Astrocyte (in vitro differentiated cells and primary cell): Measurements from ENCODE around the gene JUP. TPM values are rescaled to one million over a fixed set of nuclear protein-coding genes. Genes with fewer than 3 reads are reported as not detected.

Experiments
- DNase-seq: peaks from one replicate; pipeline ENCODE4 v3.0.0-alpha.2; 2010; ENCODE audit warnings: low read depth
- FAIRE-seq: peaks from 2 replicates; lab custom pipeline; 2011; peaks lifted over from hg19 to GRCh38; lab: Jason Lieb, UNC
- H2AFZ ChIP-seq: 2 replicates; pipeline ENCODE4 v1.6.0; 2012; ENCODE audit warnings: low read depth, low read length, inconsistent platforms
- H3K27ac ChIP-seq: 2 replicates; pipeline ENCODE4 v1.5.1; 2011; ENCODE audit warnings: low read depth, low read length, inconsistent platforms
- H3K27me3 ChIP-seq: 2 replicates; pipeline ENCODE4 v1.6.0; 2011; ENCODE audit warnings: low read length, inconsistent platforms; ENCODE audit not compliant: insufficient read depth
- H3K36me3 ChIP-seq: 2 replicates; pipeline ENCODE4 v1.5.1; 2011; ENCODE audit warnings: low read length, inconsistent platforms; ENCODE audit not compliant: insufficient read depth
- H3K4me1 ChIP-seq: 2 replicates; pipeline ENCODE4 v1.5.1; 2011; ENCODE audit warnings: low read length, inconsistent platforms; ENCODE audit not compliant: insufficient read depth
- H3K4me2 ChIP-seq: 2 replicates; pipeline ENCODE4 v1.6.0; 2012; ENCODE audit warnings: low read length, inconsistent platforms
- H3K4me3 ChIP-seq: 2 replicates; pipeline ENCODE4 v1.5.1; 2011; ENCODE audit warnings: low read depth, mild to moderate bottlenecking, low read length, inconsistent platforms; ENCODE audit not compliant: insufficient read depth
- H3K79me2 ChIP-seq: 2 replicates; pipeline ENCODE4 v1.6.0; 2012; ENCODE audit warnings: mild to moderate bottlenecking, low read length, inconsistent platforms; ENCODE audit not compliant: insufficient read depth
- H3K9ac ChIP-seq: 2 replicates; pipeline ENCODE4 v1.6.0; 2012; ENCODE audit warnings: mild to moderate bottlenecking, low read length, inconsistent platforms
- H3K9me3 ChIP-seq: 2 replicates; pipeline ENCODE4 v1.5.1; 2012; ENCODE audit warnings: low read depth, mild to moderate bottlenecking, low read length, inconsistent platforms; ENCODE audit not compliant: insufficient read depth
- H4K20me1 ChIP-seq: 2 replicates; pipeline ENCODE4 v1.6.0; 2012; ENCODE audit warnings: low read length, inconsistent platforms; ENCODE audit not compliant: insufficient read depth
- H3K27ac Mint-ChIP-seq: one replicate; pipeline ENCODE4 v1.8.0; 2021; ENCODE audit warnings: mild to moderate bottlenecking, mixed read lengths; ENCODE audit not compliant: unreplicated experiment
- H3K27me3 Mint-ChIP-seq: one replicate; pipeline ENCODE4 v1.8.0; 2021; ENCODE audit warnings: low read depth, mixed read lengths; ENCODE audit not compliant: unreplicated experiment
- H3K36me3 Mint-ChIP-seq: one replicate; pipeline ENCODE4 v1.8.0; 2021; ENCODE audit warnings: low read depth, mixed read lengths; ENCODE audit not compliant: unreplicated experiment
- H3K4me1 Mint-ChIP-seq: one replicate; pipeline ENCODE4 v1.8.0; 2021; ENCODE audit warnings: low read depth, mixed read lengths; ENCODE audit not compliant: unreplicated experiment
- H3K4me3 Mint-ChIP-seq: one replicate; pipeline ENCODE4 v1.8.0; 2021; ENCODE audit warnings: mild to moderate bottlenecking, moderate library complexity, mixed read lengths; ENCODE audit not compliant: unreplicated experiment
- H3K9me3 Mint-ChIP-seq: one replicate; pipeline ENCODE4 v1.8.0; 2021; ENCODE audit warnings: mild to moderate bottlenecking, mixed read lengths; ENCODE audit not compliant: unreplicated experiment
- EZH2 ChIP-seq: IDR thresholded peaks from 2 replicates; pipeline ENCODE4 v1.6.1; 2012; ENCODE audit warnings: mild to moderate bottlenecking, low read length, inconsistent platforms; ENCODE audit not compliant: insufficient read depth
- total RNA-seq: library from RNA; stranded (reverse); gene quantifications from 2 replicates; pipeline ENCODE4 v1.2.1, GENCODE V29; 2021
- TF ChIP-seq, protein P1 (sequence below): IDR thresholded peaks from 2 replicates; pipeline ENCODE4 v1.5.1; 2011; ENCODE audit warnings: low read depth, mild to moderate bottlenecking, inconsistent platforms, low read length, moderate library complexity; ENCODE audit not compliant: insufficient read depth

JUP gene
- total RNA-seq, 1 donor from 2014 or later, result 236 TPM

DNA sequence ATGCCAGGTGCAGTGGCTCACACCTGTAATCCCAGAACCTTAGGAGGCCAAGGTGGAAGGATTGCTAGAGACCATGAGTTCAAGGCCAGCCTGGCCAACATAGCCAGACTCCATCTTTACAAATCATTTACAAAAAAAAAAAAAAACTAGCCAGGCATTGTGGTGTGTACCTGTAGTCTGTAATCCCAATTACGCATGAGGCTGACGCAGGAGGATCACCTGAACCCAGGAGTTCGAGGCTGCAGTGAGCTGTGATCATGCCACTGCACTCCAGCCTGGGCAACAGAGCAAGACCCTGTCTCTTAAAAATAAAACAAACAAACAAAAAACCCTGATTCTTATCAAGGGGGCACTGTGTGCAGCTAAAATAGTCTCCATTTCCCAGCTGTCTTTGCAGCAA, 35.2 kb downstream of the JUP start:
- DNase-seq (no peak), FAIRE-seq (no peak)
- no peaks in the 10 kb centered on the region for H4K20me1 ChIP-seq
- H2AFZ ChIP-seq, result no peak overlapping the region
- no peaks in the 10 kb centered on the region for H3K27me3 ChIP-seq
- H3K36me3 ChIP-seq, result peaks cover 2% of the 10 kb centered on the region
- H3K27me3 Mint-ChIP-seq, result peaks cover 7% of the 10 kb centered on the region
- H3K9ac ChIP-seq, result no peak overlapping the region
- H3K9me3 Mint-ChIP-seq, result no peaks in the 10 kb centered on the region
- H3K79me2 ChIP-seq, result no peaks in the 10 kb centered on the region
- TF ChIP-seq, protein P1, sequence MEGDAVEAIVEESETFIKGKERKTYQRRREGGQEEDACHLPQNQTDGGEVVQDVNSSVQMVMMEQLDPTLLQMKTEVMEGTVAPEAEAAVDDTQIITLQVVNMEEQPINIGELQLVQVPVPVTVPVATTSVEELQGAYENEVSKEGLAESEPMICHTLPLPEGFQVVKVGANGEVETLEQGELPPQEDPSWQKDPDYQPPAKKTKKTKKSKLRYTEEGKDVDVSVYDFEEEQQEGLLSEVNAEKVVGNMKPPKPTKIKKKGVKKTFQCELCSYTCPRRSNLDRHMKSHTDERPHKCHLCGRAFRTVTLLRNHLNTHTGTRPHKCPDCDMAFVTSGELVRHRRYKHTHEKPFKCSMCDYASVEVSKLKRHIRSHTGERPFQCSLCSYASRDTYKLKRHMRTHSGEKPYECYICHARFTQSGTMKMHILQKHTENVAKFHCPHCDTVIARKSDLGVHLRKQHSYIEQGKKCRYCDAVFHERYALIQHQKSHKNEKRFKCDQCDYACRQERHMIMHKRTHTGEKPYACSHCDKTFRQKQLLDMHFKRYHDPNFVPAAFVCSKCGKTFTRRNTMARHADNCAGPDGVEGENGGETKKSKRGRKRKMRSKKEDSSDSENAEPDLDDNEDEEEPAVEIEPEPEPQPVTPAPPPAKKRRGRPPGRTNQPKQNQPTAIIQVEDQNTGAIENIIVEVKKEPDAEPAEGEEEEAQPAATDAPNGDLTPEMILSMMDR, result no peak
- no peak for TF ChIP-seq EZH2
- H3K4me1 ChIP-seq, result no peaks in the 10 kb centered on the region
- no peak overlapping the region for H3K27ac Mint-ChIP-seq
- no peaks in the 10 kb centered on the region for H3K9me3 ChIP-seq
- no peak overlapping the region for H3K4me3 Mint-ChIP-seq
- H3K27ac ChIP-seq, result no peak overlapping the region
- H3K4me2 ChIP-seq, result no peak overlapping the region
- no peak overlapping the region for H3K4me3 ChIP-seq
- no peaks in the 10 kb centered on the region for H3K4me1 Mint-ChIP-seq
- peaks cover 11% of the 10 kb centered on the region for H3K36me3 Mint-ChIP-seq

DNA sequence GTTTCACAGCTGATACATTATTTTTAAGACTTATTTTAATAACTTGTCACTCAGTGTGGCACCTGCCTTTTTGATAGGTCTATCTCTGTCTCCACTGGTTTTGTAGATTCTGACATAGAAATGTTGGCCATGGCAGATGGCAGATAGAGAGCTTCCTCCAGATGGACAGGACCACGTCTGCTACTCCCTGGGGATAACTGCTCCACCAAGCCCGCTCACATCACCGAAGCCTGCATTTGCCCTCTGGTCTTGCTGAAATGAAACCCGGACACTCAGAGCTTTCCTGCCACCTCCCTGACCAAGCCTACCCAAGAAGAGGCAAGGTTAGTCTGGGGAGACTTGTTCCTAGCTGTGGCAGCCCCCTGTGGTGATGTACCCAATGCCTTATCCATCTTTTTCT, 35.6 kb downstream of the JUP start:
- Mint-ChIP-seq H3K36me3 (peaks cover 9% of the 10 kb centered on the region), H3K9me3 (no peaks in the 10 kb centered on the region), H3K4me3 (no peak overlapping the region), H3K27me3 (peaks cover 9% of the 10 kb centered on the region), H3K4me1 (no peaks in the 10 kb centered on the region), H3K27ac (no peak overlapping the region)
- FAIRE-seq (no peak), DNase-seq (no peak)
- Histone ChIP-seq H4K20me1 (no peaks in the 10 kb centered on the region), H3K4me2 (no peak overlapping the region), H3K79me2 (no peaks in the 10 kb centered on the region), H2AFZ (no peak overlapping the region), H3K4me1 (no peaks in the 10 kb centered on the region), H3K27ac (no peak overlapping the region), H3K9ac (no peak overlapping the region), H3K9me3 (no peaks in the 10 kb centered on the region), H3K4me3 (no peak overlapping the region), H3K36me3 (peaks cover 2% of the 10 kb centered on the region), H3K27me3 (no peaks in the 10 kb centered on the region)
- TF ChIP-seq EZH2, result no peak
- TF ChIP-seq, protein P1, result no peak

DNA sequence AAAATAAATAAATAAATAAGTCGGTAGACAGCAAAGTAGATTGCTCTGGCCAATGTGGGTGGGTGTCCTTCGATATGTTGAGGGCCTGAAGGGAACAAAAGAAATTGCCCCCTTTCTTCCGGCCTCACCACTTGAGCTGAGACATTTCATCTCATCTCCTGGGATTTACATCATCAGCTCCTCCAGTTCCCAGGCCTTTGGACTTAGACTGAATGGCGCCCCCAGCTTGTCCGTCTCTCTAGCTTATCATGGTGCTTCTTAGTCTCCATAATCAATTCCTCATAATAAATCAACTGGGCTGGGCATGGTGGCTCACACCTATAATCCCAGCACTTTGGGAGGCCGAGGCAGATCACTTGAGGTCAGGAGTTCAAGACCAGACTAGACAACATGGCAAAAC, 38.2 kb downstream of the JUP start:
- Histone ChIP-seq H3K9ac (no peak overlapping the region), H3K4me3 (no peak overlapping the region), H3K9me3 (no peaks in the 10 kb centered on the region), H2AFZ (no peak overlapping the region), H3K27ac (no peak overlapping the region), H3K27me3 (no peaks in the 10 kb centered on the region), H3K36me3 (no peaks in the 10 kb centered on the region), H3K79me2 (no peaks in the 10 kb centered on the region), H3K4me1 (no peaks in the 10 kb centered on the region), H4K20me1 (no peaks in the 10 kb centered on the region), H3K4me2 (no peak overlapping the region)
- no peaks in the 10 kb centered on the region for H3K9me3 Mint-ChIP-seq
- no peak overlapping the region for H3K27ac Mint-ChIP-seq
- no peak for FAIRE-seq
- H3K36me3 Mint-ChIP-seq, result peaks cover 9% of the 10 kb centered on the region
- H3K4me3 Mint-ChIP-seq, result no peak overlapping the region
- DNase-seq, result no peak
- peaks cover 9% of the 10 kb centered on the region for H3K27me3 Mint-ChIP-seq
- no peak for TF ChIP-seq EZH2
- TF ChIP-seq, protein P1, result no peak
- H3K4me1 Mint-ChIP-seq, result no peaks in the 10 kb centered on the region
